OCI-M2 (cell line): Measurements from ENCODE around the gene ITGB8.

Experiments
- DNase-seq: peaks from one replicate; lab custom pipeline; 2025; ENCODE audit not compliant: unreplicated experiment; lab: John Stamatoyannopoulos, UW

The ITGB8 gene

GRCh38 chr7:20340839-20341238, 10.1 kb downstream of the ITGB8 start:
- DNase-seq: no peak

GRCh38 chr7:20343205-20343604, 12.5 kb downstream of the ITGB8 start:
- DNase-seq: no peak

DNA sequence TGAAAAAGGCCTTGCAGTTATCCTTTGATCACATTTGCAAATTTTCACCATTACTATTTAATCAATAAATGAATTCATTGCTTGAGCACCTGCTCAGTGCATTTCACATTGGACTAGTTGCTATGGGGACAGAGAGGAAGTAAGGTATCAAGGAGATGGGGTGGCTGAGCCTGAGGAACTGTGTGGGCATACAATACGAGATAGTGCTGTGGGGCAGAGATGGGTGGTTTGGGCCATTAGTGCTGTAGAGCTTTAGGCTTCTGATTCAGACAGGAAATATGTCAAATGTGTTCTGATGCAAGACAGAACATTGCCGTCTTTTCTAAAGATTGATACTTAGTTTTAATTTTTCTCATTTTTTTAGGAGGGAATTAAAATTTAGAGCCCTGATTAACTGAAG, 13.2 kb downstream of the ITGB8 start:
- DNase-seq: no peak

DNA sequence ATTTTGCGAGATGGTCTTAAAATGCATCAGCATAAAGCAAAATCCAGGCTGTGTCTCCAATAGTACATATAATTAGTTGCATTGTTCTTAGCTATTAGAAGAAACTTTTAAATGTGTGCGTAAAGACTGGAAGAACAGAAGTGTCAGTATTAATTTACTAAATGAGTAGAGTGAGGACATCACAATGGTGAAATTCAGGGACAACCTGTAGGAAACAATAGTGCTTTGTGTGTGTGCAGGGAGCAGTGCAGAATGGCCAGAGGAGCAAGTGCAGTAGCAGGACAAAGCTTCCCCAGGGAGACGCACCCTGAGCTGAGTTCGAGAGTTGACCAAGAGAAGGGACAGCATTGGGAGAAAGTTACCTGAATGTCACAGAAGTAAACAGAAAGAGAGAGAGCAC, 13.7 kb downstream of the ITGB8 start:
- DNase-seq: no peak

GRCh38 chr7:20346577-20346976, 15.9 kb downstream of the ITGB8 start:
- no peak for DNase-seq

- DNase-seq: no peak
These were observed 17.0 kb downstream of the ITGB8 start for GRCh38 chr7:20347680-20348079.

DNA sequence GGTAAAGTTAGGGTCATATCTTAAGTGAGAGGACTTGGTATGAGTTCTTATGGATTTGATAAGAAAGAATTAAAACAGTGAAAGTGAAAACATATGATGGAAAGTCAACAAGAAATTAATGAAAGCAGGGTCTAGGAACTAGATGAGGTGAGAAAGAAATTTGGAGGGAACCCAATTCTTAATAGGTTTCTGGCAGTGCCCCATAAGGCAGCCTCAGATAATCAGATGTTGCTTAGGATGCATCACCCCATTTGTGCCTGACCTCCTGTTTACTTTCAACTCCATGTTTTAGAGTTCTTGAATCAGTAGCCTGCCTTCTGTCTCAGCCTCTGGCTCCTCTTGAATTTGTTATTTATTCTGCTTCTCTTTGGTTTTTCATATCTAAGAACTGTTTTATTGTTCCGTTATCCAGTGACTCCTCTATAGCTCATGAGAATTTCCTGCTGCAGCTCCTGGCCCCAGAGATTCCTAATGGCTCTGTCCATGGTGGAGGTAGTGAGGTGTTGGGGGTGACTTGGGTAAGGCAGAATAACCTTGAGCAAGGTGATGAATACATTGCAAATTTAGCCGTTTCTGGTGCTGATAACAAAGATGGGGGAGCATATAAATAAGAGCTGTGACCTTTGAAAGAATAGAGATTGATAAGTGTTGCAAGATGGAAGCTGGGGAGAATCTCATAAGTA, 17.6 kb downstream of the ITGB8 start:
- DNase-seq: no peak

DNA sequence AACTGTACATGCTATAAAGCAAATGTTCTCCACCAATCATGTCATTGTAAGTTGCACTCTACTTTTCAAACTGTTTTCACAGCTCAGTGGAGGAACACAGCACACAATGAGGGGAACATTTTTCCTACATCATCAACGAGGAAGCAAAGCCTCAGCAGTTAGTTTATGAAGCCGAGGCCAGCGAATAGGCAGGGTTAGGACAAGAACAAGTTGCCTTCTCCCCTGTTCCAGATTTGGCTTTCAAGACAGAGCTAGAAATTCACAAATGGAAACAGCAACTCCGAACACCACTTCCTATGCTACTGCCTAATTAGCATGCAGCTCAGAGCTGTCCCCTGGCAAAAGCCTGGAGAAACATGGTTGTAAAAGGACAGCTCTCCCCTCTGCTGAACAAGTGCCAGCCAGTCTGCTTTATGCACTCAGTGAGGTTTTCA, 19.8 kb downstream of the ITGB8 start:
- DNase-seq: no peak

- DNase-seq: no peak
These were observed 20.4 kb downstream of the ITGB8 start for GRCh38 chr7:20350996-20351692.

DNA sequence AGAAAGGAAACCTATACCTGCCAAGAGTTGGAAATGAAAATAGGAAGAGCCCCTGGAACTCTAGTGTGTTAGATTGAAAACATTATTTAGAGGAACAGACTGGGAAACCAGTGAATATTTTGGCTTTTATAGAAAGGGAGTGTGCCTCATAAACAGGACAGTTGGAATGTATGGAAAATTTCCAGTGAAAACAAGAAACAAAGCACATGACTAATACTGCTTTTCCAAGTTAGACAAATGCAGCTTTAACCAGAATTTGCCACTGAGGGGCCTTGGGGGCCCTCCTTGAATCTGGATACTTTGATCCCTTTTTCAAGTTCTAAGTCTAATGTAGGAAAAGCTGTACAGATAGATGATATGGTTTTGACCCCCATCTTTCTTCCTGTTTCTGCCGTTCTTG, 21.2 kb downstream of the ITGB8 start:
- no peak for DNase-seq

GRCh38 chr7:20352573-20353306, 22.0 kb downstream of the ITGB8 start:
- DNase-seq: no peak

- DNase-seq: no peak
These were observed 24.2 kb downstream of the ITGB8 start for GRCh38 chr7:20354610-20355528.

DNA sequence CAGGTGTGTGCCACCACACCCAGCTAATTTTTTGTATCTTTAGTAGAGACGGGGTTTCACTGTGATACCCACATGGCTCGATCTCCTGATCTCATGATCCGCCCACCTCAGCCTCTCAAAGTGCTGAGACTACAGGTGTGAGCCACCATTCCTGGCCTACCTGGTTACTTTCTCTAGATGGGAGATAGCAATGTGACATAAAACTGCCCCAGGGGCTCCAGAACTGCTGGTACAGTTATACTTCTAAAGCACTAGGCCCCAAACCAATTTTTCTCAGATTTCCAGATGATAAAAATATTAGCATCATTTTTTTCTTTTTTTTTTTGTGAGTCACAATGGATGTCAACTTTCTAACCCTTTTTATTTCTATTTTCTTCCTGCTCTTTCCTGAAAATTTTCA, 27.4 kb downstream of the ITGB8 start:
- no peak for DNase-seq

DNA sequence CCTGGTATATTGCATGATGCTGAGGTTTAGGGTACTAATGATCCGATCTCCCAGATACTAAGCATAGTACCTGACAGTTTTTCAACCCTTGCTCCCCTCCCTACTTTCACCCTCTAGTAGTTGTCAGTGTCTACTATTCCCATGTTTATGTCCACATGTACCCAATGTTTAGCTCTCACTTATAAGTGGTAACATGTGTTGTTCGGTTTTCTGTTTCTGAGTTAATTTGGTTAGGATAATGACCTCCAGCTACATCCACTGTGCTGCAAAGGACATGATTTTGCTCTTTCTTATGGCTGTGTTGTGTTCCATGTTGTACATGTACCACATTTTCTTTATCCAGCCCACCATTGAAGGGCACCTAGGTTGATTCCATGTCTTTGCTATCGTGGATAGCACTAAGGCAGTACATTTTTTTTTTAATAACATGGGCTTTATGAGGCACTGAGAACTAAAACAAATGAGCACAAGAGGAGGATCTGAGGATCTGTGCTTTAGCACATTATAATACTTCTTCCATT, 28.1 kb downstream of the ITGB8 start:
- DNase-seq: no peak

- DNase-seq: no peak
These were observed 28.8 kb downstream of the ITGB8 start for GRCh38 chr7:20359341-20359963.

DNA sequence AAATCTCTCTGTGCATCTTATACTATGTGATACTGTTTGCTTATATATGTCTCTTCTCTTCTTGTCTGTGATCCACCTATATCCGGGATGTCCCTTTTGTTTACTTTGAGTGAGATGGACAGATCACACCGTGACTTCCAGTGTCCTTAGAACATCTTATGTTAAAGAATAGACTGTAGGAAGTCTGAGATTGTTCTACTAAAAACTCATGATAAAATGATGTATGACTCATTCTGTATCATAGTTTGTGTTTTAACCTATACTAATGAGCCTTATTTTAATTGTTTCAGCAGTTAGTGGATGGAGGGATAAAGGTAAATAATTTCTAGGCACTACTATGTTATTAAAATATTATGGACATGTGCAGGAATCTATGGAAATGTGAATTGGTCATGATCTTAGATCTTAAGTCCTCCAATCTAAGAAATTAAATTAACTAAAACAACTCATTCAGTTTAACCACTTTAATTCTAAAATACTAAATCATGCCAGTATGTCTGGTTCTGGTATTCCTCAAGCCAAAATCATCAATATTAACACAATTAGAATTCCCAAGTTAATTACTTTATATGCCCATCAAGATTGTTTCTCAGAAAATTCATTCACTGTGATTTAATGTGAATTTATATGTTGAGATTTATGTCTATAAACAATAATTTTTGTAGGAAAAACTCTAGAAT, 32.0 kb downstream of the ITGB8 start:
- no peak for DNase-seq

GRCh38 chr7:20364571-20365196, 34.0 kb downstream of the ITGB8 start:
- DNase-seq: no peak

DNA sequence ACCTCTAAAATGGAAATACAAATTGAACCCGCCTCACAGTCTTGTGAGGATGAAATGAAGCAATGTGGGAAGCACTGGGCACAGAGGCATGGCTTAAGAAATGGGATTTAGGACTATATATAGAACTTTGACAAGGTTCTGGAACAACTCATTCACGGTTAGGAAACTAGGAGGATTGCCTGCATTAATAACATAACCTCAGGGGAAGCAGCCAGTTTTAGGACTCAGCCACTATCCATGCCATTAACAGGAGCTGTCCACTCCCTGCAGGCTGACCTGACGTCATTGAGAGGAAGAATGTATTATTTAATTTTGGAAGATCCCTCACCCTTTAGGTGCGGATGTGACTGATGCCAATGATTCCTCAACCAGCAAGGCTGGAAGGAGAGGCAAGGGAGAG, 34.8 kb downstream of the ITGB8 start:
- no peak for DNase-seq

DNA sequence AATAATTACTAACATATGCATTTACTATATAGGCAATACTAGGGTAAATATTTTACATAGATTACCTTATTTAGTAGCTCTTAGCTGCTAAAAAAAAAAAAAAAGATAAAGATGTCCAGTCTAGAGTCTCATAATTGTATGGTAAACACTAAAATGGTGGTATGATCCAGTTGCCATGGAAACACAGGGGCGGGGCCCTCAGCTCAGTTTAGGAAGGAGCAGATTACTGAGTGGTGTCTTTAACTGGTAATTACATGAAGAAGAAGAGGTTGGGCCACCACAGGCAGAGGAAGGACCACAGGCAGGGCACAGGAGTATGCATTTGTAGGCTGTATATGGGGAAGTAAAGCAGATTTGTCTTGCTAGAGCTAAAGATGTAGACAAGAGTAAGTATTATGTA, 43.7 kb downstream of the ITGB8 start:
- no peak for DNase-seq
